IMR-90 (cell line): ENCODE results near the gene DRD3. TPM values are rescaled to one million over a fixed set of nuclear protein-coding genes. Genes with fewer than 3 reads are reported as not detected.

Experiments used
- ATAC-seq: fragments of 200-7000 bp; cut with Tn5 transposase; 2 replicates; pipeline ENCODE4 v1.9.1; 2020; ENCODE audit warnings: low read depth, mild to moderate bottlenecking, moderate library complexity
- BruUV-seq: library from RNA; stranded (reverse); fragments of 400-500 nt; replicated peaks from 2 replicates; lab custom pipeline; 2021; lab: Mats Ljungman, UMichigan
- CTCF ChIA-PET: fragments of 300-600 bp; formaldehyde crosslinking; extraction: SDS; loops from one replicate; lab custom pipeline; 2021; ENCODE audit warnings: antibody characterized with exemption; lab: Yijun Ruan, JAX
- POLR2A ChIA-PET: fragments of 300-600 bp; sonication (Branson Sonifier 250); formaldehyde crosslinking; loops from one replicate; lab custom pipeline; 2022; ENCODE audit warnings: antibody characterized with exemption; ENCODE audit not compliant: unreplicated experiment; lab: Charles Lee
- DNase-seq: peaks from one replicate; pipeline ENCODE4 v3.0.0; 2013
- H2AFZ ChIP-seq: replicated peaks from 2 replicates; pipeline ENCODE3; 2013; ENCODE audit warnings: low read length, mild to moderate bottlenecking; ENCODE audit not compliant: poor library complexity
- H2AK5ac ChIP-seq: 2 replicates; pipeline ENCODE4 v1.6.1; 2013; ENCODE audit warnings: low read depth, low read length, inconsistent platforms
- H2AK9ac ChIP-seq: replicated peaks from 2 replicates; pipeline ENCODE3; 2013; ENCODE audit warnings: mild to moderate bottlenecking, low read depth, low read length, moderate library complexity; ENCODE audit not compliant: poor library complexity
- H2BK120ac ChIP-seq: 2 replicates; pipeline ENCODE4 v1.6.1; 2013; ENCODE audit warnings: low read depth, low read length, inconsistent platforms
- H2BK15ac ChIP-seq: 3 replicates; pipeline ENCODE4 v1.6.1; 2013; ENCODE audit warnings: low read depth, low read length, inconsistent platforms
- H2BK20ac ChIP-seq: 2 replicates; pipeline ENCODE4 v1.6.1; 2013; ENCODE audit warnings: low read depth, mild to moderate bottlenecking, inconsistent platforms, low read length, moderate library complexity
- H2BK5ac ChIP-seq: 2 replicates; pipeline ENCODE4 v1.6.1; 2013; ENCODE audit warnings: mild to moderate bottlenecking, low read depth, low read length, inconsistent platforms; ENCODE audit not compliant: poor library complexity, severe bottlenecking
- H3K14ac ChIP-seq: replicated peaks from 2 replicates; pipeline ENCODE4 v1.6.1; 2013; ENCODE audit warnings: low read depth, low read length, inconsistent platforms
- H3K18ac ChIP-seq: 2 replicates; pipeline ENCODE4 v1.6.1; 2013; ENCODE audit warnings: low read depth, low read length, control low read depth
- H3K23ac ChIP-seq: 2 replicates; pipeline ENCODE4 v1.6.1; 2013; ENCODE audit warnings: low read depth, low read length, inconsistent platforms
- H3K27ac ChIP-seq: 2 replicates; pipeline ENCODE4 v1.5.1; 2013; ENCODE audit warnings: mild to moderate bottlenecking, control low read depth, low read length; ENCODE audit not compliant: insufficient read depth
- H3K27me3 ChIP-seq: 2 replicates; pipeline ENCODE4 v1.6.1; 2013; ENCODE audit warnings: low read length; ENCODE audit not compliant: control insufficient read depth, insufficient read depth
- H3K36me3 ChIP-seq: 2 replicates; pipeline ENCODE4 v1.6.1; 2013; ENCODE audit warnings: low read length, mixed read lengths; ENCODE audit not compliant: control insufficient read depth, insufficient read depth
- H3K4ac ChIP-seq: 2 replicates; pipeline ENCODE4 v1.6.1; 2013; ENCODE audit warnings: low read depth, low read length, inconsistent platforms
- H3K4me1 ChIP-seq: 2 replicates; pipeline ENCODE4 v1.6.1; 2013; ENCODE audit warnings: low read length, mixed read lengths; ENCODE audit not compliant: control insufficient read depth, insufficient read depth
- H3K4me2 ChIP-seq: 2 replicates; pipeline ENCODE4 v1.6.1; 2013; ENCODE audit warnings: low read depth, mild to moderate bottlenecking, control low read depth, low read length, moderate library complexity
- H3K4me3 ChIP-seq: 2 replicates; pipeline ENCODE4 v1.5.1; 2013; ENCODE audit warnings: low read depth, mild to moderate bottlenecking, control low read depth, low read length, moderate library complexity; ENCODE audit not compliant: insufficient read depth
- H3K56ac ChIP-seq: 2 replicates; pipeline ENCODE4 v1.6.1; 2013; ENCODE audit warnings: low read length, inconsistent platforms; ENCODE audit not compliant: insufficient read depth; ENCODE audit errors: extremely low read depth
- H3K79me1 ChIP-seq, 2 experiments: 2 replicates each; pipeline ENCODE4 v1.6.1; 2013; ENCODE audit warnings: low read length in 2 of 2, inconsistent platforms in 1 of 2, low read depth in 1 of 2
- H3K9ac ChIP-seq: 2 replicates; pipeline ENCODE4 v1.6.1; 2013; ENCODE audit warnings: low read depth, low read length, control low read depth
- H3K9me1 ChIP-seq: 2 replicates; pipeline ENCODE4 v1.6.1; 2013; ENCODE audit warnings: low read length, inconsistent platforms; ENCODE audit not compliant: insufficient read depth
- H3K9me3 ChIP-seq: 2 replicates; pipeline ENCODE4 v1.6.1; 2013; ENCODE audit warnings: low read length; ENCODE audit not compliant: control insufficient read depth, insufficient read depth
- H4K20me1 ChIP-seq: 2 replicates; pipeline ENCODE4 v1.6.1; 2013; ENCODE audit warnings: low read length, inconsistent platforms; ENCODE audit not compliant: insufficient read depth
- H4K5ac ChIP-seq: 2 replicates; pipeline ENCODE4 v1.6.1; 2013; ENCODE audit warnings: mild to moderate bottlenecking, low read depth, low read length, control low read depth
- H4K8ac ChIP-seq, 2 experiments: 2 replicates each; pipeline ENCODE4 v1.6.1; 2013; ENCODE audit warnings: low read depth in 2 of 2, low read length in 2 of 2, control low read depth in 1 of 2, inconsistent platforms in 1 of 2
- H4K91ac ChIP-seq: 2 replicates; pipeline ENCODE4 v1.6.1; 2013; ENCODE audit warnings: low read depth, low read length, inconsistent platforms; ENCODE audit not compliant: insufficient read depth
- CHD1 ChIP-seq: IDR thresholded peaks from 2 replicates; pipeline ENCODE4 v1.6.1; 2012; ENCODE audit warnings: low read depth, low read length, improper control_type of control experiment
- MAFK ChIP-seq: IDR thresholded peaks from 2 replicates; pipeline ENCODE4 v1.6.1; 2012; ENCODE audit warnings: low read depth, low read length, improper control_type of control experiment
- MAZ ChIP-seq: IDR thresholded peaks from 2 replicates; pipeline ENCODE4 v1.6.1; 2012; ENCODE audit warnings: low read depth, mild to moderate bottlenecking, low read length, improper control_type of control experiment, moderate library complexity, borderline replicate concordance
- MXI1 ChIP-seq: IDR thresholded peaks from 2 replicates; pipeline ENCODE4 v1.6.1; 2012; ENCODE audit warnings: low read depth, mild to moderate bottlenecking, low read length, moderate library complexity, borderline replicate concordance
- RFX5 ChIP-seq: IDR thresholded peaks from 2 replicates; pipeline ENCODE4 v1.8.0; 2012; ENCODE audit warnings: low read depth, mild to moderate bottlenecking, low read length, moderate library complexity
- SMC3 ChIP-seq: fragments of 150-350 bp; IDR thresholded peaks from 2 replicates; pipeline ENCODE4 v1.6.1; 2016; ENCODE audit warnings: low read depth, mild to moderate bottlenecking, antibody characterized with exemption, low read length, moderate library complexity
- dilution Hi-C: fragments of 300-500 bp; cut with HindIII; formaldehyde crosslinking; loops from one replicate; pipeline ENCODE4 v1.14.3; 2018; ENCODE audit warnings: low sequenced_read_pairs; ENCODE audit not compliant: unreplicated experiment
- in situ Hi-C: fragments of 300-500 bp; cut with MboI; formaldehyde crosslinking; loops from 3 replicates; pipeline ENCODE4 v1.14.3; 2019; ENCODE audit warnings: low sequenced_read_pairs, inconsistent platforms, mixed read lengths
- intact Hi-C: fragments of 100-400 bp; cut with micrococcal nuclease; formaldehyde crosslinking; loops from 2 replicates; pipeline ENCODE4 v1.10.0; 2022
- polyA plus RNA-seq, 3 experiments: library from polyadenylated mRNA; depleted of rRNA; stranded (reverse); fragments of >200 nt; gene quantifications; 2 replicates each; pipeline ENCODE4 v1.2.3, GENCODE V29; 2012; ENCODE audit warnings: low replicate concordance in 1 of 3
- total RNA-seq: library from RNA; depleted of rRNA; stranded (reverse); fragments of >200 nt; gene quantifications from 2 replicates; pipeline ENCODE4 v1.2.3, GENCODE V29; 2012

Gene DRD3
- total and polyA plus RNA-seq, 2 of the 4 experiments (the other 2 are of a cell fraction), result not detected

- POLR2A ChIA-PET, result no interaction called here
- Histone ChIP-seq H2AFZ (no peak overlapping the region), H2AK9ac (no peak overlapping the region), H3K4me2 (no peak overlapping the region), H3K9ac (no peak overlapping the region), H3K18ac (no peak overlapping the region), H3K27ac (no peak overlapping the region), H4K20me1 (no peaks in the 10 kb centered on the region), H2BK20ac (no peak overlapping the region), H3K27me3 (no peaks in the 10 kb centered on the region), H2BK120ac (no peak overlapping the region), H3K79me1 (no peaks in the 10 kb centered on the region), H3K56ac (no peak overlapping the region), H3K36me3 (peaks cover 14% of the 10 kb centered on the region), H2AK5ac (no peak overlapping the region), H4K5ac (no peak overlapping the region), H3K23ac (no peak overlapping the region), H3K4me3 (no peak overlapping the region), H3K14ac (no peak overlapping the region), H4K91ac (no peak overlapping the region), H2BK15ac (no peak overlapping the region), H4K8ac (no peak overlapping the region), H2BK5ac (no peak overlapping the region), H3K4me1 (peaks cover 3% of the 10 kb centered on the region; the same call in 1 of the 2 replicates), H3K9me1 (no peaks in the 10 kb centered on the region; the same call in 1 of the 2 replicates), H3K4ac (no peak overlapping the region), H3K9me3 (no peaks in the 10 kb centered on the region)
- no peak for TF ChIP-seq MXI1
- TF ChIP-seq RFX5, result no peak
- no peak for TF ChIP-seq MAFK
- no peak for TF ChIP-seq SMC3
- no peak for TF ChIP-seq CHD1
- no peak for TF ChIP-seq MAZ
- CTCF ChIA-PET, result no interaction called here
- intact Hi-C loops (no loop called here), in situ Hi-C loops (no loop called here), dilution Hi-C loops (no loop called here)
- BruUV-seq, result no TSS peak
- DNase-seq, result no peak
- ATAC-seq, result no peak
Measured at GRCh38 chr3:114089675-114090074, 89.2 kb downstream of the DRD3 start.
